GM12864 (cell line): ENCODE results near the gene CABP5.

Experiments used
- DNase-seq: peaks from one replicate; pipeline ENCODE4 v3.0.0-alpha.2; 2011; ENCODE audit warnings: low read depth
- H3K4me3 ChIP-seq: 2 replicates; pipeline ENCODE4 v1.5.1; 2011; ENCODE audit warnings: mild to moderate bottlenecking, low read depth, low read length, control low read depth
- TF ChIP-seq, protein P1 (sequence below): IDR thresholded peaks from 2 replicates; pipeline ENCODE4 v1.5.1; 2011; ENCODE audit warnings: low read depth, mild to moderate bottlenecking, moderate library complexity, low read length, control low read depth, inconsistent platforms; ENCODE audit errors: missing control alignments

CABP5 gene

DNA sequence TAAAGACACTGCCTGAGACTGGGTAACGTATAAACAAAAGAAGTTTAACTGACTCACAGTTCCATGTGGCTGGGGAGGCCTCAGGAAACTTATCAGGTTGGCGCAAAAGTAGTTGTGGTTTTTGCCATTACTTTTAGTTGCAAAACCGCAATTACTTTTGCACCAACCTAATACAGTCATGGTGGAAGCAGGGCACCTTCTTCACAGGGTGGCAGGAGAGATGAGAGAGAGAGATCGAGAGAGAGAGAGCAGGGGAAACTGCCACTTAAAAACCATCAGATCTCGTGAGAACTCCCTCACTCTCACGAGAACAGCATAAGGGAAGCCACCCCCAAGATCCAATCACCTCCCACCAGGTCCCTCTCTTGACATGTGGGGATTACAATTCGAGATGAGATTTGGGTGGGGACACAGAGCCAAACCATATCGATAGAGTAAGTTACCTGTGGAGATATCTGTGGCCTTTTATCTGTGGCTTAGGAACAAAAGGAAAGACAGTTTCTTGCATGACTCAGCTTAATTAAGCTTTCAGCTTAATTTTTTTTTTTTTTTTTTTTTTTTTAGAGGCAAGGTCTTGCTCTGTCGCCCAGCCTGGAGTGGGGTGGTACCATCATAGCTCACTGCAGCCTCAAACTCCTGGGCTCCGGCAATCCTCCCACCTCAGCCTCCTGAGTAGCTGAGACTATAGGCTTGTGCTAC is 7.6 kb upstream of the CABP5 start:
- TF ChIP-seq, protein P1, sequence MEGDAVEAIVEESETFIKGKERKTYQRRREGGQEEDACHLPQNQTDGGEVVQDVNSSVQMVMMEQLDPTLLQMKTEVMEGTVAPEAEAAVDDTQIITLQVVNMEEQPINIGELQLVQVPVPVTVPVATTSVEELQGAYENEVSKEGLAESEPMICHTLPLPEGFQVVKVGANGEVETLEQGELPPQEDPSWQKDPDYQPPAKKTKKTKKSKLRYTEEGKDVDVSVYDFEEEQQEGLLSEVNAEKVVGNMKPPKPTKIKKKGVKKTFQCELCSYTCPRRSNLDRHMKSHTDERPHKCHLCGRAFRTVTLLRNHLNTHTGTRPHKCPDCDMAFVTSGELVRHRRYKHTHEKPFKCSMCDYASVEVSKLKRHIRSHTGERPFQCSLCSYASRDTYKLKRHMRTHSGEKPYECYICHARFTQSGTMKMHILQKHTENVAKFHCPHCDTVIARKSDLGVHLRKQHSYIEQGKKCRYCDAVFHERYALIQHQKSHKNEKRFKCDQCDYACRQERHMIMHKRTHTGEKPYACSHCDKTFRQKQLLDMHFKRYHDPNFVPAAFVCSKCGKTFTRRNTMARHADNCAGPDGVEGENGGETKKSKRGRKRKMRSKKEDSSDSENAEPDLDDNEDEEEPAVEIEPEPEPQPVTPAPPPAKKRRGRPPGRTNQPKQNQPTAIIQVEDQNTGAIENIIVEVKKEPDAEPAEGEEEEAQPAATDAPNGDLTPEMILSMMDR: no peak
- DNase-seq: no peak
- H3K4me3 ChIP-seq: no peak overlapping the region

DNA sequence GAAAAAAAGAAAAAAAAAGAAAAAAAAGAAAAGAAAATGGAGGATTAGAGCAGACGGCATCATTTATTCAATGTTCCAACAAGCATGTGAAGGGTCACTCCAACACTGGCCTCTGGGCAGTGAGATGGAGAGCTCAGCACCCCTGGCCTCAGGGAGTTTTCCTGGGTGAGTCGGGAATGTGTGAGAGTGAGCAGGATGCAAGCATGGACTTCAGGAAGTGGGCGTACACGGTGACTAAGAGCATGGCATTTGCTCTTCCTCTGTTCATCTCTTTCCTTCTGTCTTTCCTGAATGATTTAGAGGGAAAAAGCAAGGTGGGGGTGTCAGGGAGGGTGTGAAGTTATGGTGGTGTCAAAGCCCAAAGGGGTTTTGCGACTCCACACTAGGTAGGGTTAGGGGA is 682 bp upstream of the CABP5 start:
- no peak for DNase-seq
- no peak overlapping the region for H3K4me3 ChIP-seq
- TF ChIP-seq, protein P1: no peak

DNA sequence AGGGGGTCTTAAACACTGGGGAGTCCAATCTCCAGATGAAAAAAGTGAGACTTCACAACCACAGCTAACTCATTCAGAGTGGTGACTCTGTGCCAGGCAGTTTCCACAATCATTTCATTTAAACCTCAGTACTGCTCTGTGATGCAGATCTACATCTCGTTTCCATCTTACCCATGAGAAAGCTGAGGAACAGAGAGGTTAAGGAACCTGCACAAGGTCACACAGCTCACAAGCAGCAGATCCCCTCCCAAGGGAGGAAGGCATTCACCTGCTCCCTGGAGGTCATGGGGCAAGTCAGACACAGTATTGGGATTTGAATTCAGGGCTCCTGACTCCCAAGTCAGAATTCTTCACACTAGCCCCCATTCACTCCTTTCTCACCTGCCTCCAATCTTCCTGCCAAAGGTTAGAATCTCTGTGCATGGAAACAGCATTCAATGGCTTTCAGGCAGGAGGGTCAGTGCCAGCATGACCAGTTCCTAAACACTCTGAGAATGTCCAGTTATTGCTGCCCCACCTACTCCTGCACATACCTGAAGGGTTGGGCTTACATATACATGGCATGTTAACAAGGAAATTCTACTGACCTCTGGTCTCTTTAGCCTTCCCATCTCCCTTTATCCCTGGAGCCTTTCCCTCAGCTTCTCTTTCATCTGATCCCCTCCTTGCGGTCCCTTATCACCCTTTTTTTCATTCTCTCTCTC is 1.9 kb downstream of the CABP5 start:
- TF ChIP-seq, protein P1: no peak
- no peak for DNase-seq
- H3K4me3 ChIP-seq: no peak overlapping the region

DNA sequence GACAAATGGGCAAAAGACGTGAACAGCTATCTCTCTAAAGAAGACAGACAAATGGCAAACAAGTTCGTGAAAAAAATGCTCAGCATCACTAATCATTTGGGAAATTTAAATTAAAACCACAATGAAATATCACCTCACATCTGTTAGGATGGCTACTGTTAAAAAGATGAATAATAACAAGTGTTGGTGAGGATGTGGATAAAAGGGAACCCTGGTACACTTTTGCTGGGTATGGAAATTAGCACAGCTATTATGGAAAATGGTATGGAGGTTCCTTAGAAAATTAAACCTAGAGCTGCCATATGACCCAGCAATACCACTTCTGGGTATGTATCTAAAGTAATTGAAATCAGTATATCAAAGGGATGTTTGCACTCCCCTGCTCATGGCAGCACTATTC is 7.1 kb downstream of the CABP5 start:
- TF ChIP-seq, protein P1: no peak
- no peak for DNase-seq
- H3K4me3 ChIP-seq: no peak overlapping the region

DNA sequence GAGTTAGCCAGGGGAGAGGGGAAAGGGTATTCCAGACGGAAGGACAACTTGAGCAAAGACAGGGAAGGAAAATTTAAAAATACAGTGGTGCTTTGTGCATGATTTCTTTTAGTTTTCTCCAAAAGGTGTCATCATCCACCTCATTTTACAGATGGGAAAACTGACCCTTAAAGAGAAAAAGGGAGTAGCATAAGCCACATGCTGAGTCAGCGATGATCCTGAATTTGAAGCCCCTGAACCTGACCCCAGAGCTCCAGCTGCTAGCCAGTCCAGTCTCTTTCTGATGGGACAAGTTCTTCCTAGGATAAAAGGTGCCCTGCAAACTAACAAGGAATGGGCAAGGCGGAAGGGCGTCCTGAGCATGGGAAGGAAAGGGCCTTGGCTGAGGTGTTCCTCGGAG is 10.3 kb downstream of the CABP5 start:
- no peak for DNase-seq
- H3K4me3 ChIP-seq: no peak overlapping the region

DNA sequence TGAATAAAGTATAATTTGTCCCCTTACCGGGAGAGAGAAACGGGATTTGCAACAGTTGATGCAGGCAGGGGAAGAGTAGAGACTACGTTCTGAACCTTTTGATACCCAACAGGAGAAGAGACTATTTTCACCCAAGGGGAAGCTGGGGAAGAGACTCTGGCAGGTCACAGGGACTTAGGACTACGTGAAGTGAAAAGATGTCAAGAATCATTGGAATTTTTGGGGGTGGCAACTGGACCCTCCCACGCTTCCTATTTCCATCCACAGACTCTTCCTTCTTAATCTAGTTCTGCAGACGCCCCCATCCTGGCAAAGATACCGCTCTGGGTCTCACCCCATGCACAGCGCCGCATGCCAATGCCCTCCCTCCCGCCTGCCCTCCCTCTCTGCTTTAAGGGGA is 13.8 kb downstream of the CABP5 start:
- TF ChIP-seq, protein P1: no peak
- H3K4me3 ChIP-seq: no peak overlapping the region
- DNase-seq: no peak

More for the DNA sequence above, 10.3 kb downstream of the CABP5 start:
- TF ChIP-seq, protein P1: no peak
